22Rv1 (cell line): ENCODE measurements around the gene RAB11FIP2.

Experiments used
- ZFX ChIP-seq: fragments of 450-650 bp; IDR thresholded peaks from 2 replicates; pipeline ENCODE4 v1.6.1; 2017; ENCODE audit warnings: antibody characterized with exemption, borderline replicate concordance
- TF ChIP-seq, protein P1 (sequence below): fragments of 450-650 bp; IDR thresholded peaks from 2 replicates; pipeline ENCODE4 v1.5.1; 2017; ENCODE audit warnings: mild to moderate bottlenecking

- TF ChIP-seq, protein P1, sequence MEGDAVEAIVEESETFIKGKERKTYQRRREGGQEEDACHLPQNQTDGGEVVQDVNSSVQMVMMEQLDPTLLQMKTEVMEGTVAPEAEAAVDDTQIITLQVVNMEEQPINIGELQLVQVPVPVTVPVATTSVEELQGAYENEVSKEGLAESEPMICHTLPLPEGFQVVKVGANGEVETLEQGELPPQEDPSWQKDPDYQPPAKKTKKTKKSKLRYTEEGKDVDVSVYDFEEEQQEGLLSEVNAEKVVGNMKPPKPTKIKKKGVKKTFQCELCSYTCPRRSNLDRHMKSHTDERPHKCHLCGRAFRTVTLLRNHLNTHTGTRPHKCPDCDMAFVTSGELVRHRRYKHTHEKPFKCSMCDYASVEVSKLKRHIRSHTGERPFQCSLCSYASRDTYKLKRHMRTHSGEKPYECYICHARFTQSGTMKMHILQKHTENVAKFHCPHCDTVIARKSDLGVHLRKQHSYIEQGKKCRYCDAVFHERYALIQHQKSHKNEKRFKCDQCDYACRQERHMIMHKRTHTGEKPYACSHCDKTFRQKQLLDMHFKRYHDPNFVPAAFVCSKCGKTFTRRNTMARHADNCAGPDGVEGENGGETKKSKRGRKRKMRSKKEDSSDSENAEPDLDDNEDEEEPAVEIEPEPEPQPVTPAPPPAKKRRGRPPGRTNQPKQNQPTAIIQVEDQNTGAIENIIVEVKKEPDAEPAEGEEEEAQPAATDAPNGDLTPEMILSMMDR = no peak
- no peak for TF ChIP-seq ZFX
Measured at GRCh38 chr10:117980755-117981702, 65.7 kb downstream of the RAB11FIP2 start.
